Esophagus (tissue), 2 donors: Measurements from ENCODE around the gene ADPRHL1. TPM values are rescaled to one million over a fixed set of nuclear protein-coding genes. Genes with fewer than 3 reads are reported as not detected.
"Not testable (repeated sequence)": the region's sequence is repeated elsewhere in the genome, so short reads cannot be mapped to it uniquely, and the experiment has no call there.

Experiments
- H3K27ac ChIP-seq, 2 donors: one replicate each; pipeline ENCODE4 v1.5.1; 2013; ENCODE audit warnings: low read depth in 2 of 2, mild to moderate bottlenecking in 2 of 2, inconsistent platforms in 1 of 2, low read length in 1 of 2, moderate library complexity in 1 of 2
- H3K27me3 ChIP-seq, 2 donors: one replicate each; pipeline ENCODE4 v1.6.1; 2013; ENCODE audit warnings: low read length in 2 of 2, control low read depth in 1 of 2, mild to moderate bottlenecking in 1 of 2; ENCODE audit not compliant: insufficient read depth in 2 of 2, control insufficient read depth in 1 of 2
- H3K36me3 ChIP-seq, 2 donors: one replicate each; pipeline ENCODE4 v1.6.1; 2013; ENCODE audit warnings: low read length in 1 of 2; ENCODE audit not compliant: control insufficient read depth in 2 of 2, insufficient read depth in 2 of 2
- H3K4me1 ChIP-seq, 2 donors: one replicate each; pipeline ENCODE4 v1.6.1; 2013; ENCODE audit warnings: low read length in 1 of 2; ENCODE audit not compliant: control insufficient read depth in 2 of 2, insufficient read depth in 2 of 2
- H3K4me3 ChIP-seq, 2 donors: one replicate each; pipeline ENCODE4 v1.5.1; 2013; ENCODE audit warnings: low read length in 2 of 2, mild to moderate bottlenecking in 2 of 2, low read depth in 1 of 2, moderate library complexity in 1 of 2
- H3K9me3 ChIP-seq, 2 donors: one replicate each; pipeline ENCODE4 v1.6.1; 2013; ENCODE audit warnings: mild to moderate bottlenecking in 2 of 2, low read depth in 1 of 2, low read length in 1 of 2, moderate library complexity in 1 of 2; ENCODE audit not compliant: control insufficient read depth in 2 of 2, insufficient read depth in 1 of 2
- WGBS, 2 donors: extraction: QIAGEN DNeasy Blood & Tissue Kit; methylation state at CpG; one replicate each; pipeline ENCODE4 v1.1.7; 2013; 5-methylcytosine and 5-hydroxymethylcytosine counted together
- polyA plus RNA-seq, 2 donors: library from polyadenylated mRNA; stranded (reverse); fragments of 200-250 nt; gene quantifications; one replicate each; pipeline ENCODE4 v1.2.3, GENCODE V29; 2013
- donor health status: healthy with polysubstance abuse.
- donor health status: Bipolar disorder and iron deficiency.

ADPRHL1 gene
- polyA plus RNA-seq, 2 donors = 0.51 to 0.89 TPM

- H3K4me1 ChIP-seq = no peaks in the 10 kb centered on the region
- H3K27me3 ChIP-seq = no peaks in the 10 kb centered on the region
- H3K27ac ChIP-seq = no peak overlapping the region
- no peaks in the 10 kb centered on the region for H3K36me3 ChIP-seq
- WGBS, 2 donors = 86 to 89% methylated on average over 29 of the region's 29 CpGs
- H3K4me3 ChIP-seq = no peak overlapping the region
- no peaks in the 10 kb centered on the region for H3K9me3 ChIP-seq
Measured at GRCh38 chr13:113369189-113369588, 84.1 kb downstream of the ADPRHL1 start.

- H3K4me1 ChIP-seq, H3K4me3 ChIP-seq, H3K27me3 ChIP-seq, H3K9me3 ChIP-seq, H3K36me3 ChIP-seq, H3K27ac ChIP-seq: not testable (repeated sequence)
- 89 to 90% methylated on average over 6 of the region's 6 CpGs for WGBS, 2 donors
Measured at GRCh38 chr13:113368353-113368752, 84.9 kb downstream of the ADPRHL1 start.

GRCh38 chr13:113367771-113368170 is 85.5 kb downstream of the ADPRHL1 start:
- Histone ChIP-seq H3K27me3 (no peaks in the 10 kb centered on the region), H3K4me1 (no peaks in the 10 kb centered on the region), H3K27ac (no peak overlapping the region), H3K36me3 (no peaks in the 10 kb centered on the region), H3K9me3 (no peaks in the 10 kb centered on the region), H3K4me3 (no peak overlapping the region)
- 69 to 74% methylated on average over 6 of the region's 6 CpGs for WGBS, 2 donors

- Histone ChIP-seq H3K4me1 (no peaks in the 10 kb centered on the region), H3K27me3 (no peaks in the 10 kb centered on the region), H3K27ac (no peak overlapping the region), H3K9me3 (no peaks in the 10 kb centered on the region), H3K4me3 (no peak overlapping the region), H3K36me3 (no peaks in the 10 kb centered on the region)
- 81 to 83% methylated on average over 15 of the region's 15 CpGs for WGBS, 2 donors
Measured at GRCh38 chr13:113367020-113367560, 86.2 kb downstream of the ADPRHL1 start.

GRCh38 chr13:113365971-113366588 is 87.2 kb downstream of the ADPRHL1 start:
- Histone ChIP-seq H3K27me3 (no peaks in the 10 kb centered on the region), H3K4me3 (no peak overlapping the region), H3K4me1 (peaks cover 0 to 3% of the 10 kb centered on the region in 2 donors), H3K36me3 (no peaks in the 10 kb centered on the region), H3K27ac (no peak overlapping the region), H3K9me3 (no peaks in the 10 kb centered on the region)
- WGBS, 2 donors = 87 to 90% methylated on average over 9 of the region's 9 CpGs

- no peaks in the 10 kb centered on the region for H3K36me3 ChIP-seq
- no peak overlapping the region for H3K4me3 ChIP-seq
- WGBS, 2 donors = 92 to 95% methylated on average over 22 of the region's 22 CpGs
- peaks cover 0 to 3% of the 10 kb centered on the region in 2 donors for H3K4me1 ChIP-seq
- no peak overlapping the region for H3K27ac ChIP-seq
- H3K27me3 ChIP-seq = no peaks in the 10 kb centered on the region
- no peaks in the 10 kb centered on the region for H3K9me3 ChIP-seq
Measured at GRCh38 chr13:113365583-113365970, 87.7 kb downstream of the ADPRHL1 start.

GRCh38 chr13:113364901-113365582 is 88.2 kb downstream of the ADPRHL1 start:
- Histone ChIP-seq H3K4me1 (peaks cover 0 to 3% of the 10 kb centered on the region in 2 donors), H3K27me3 (no peaks in the 10 kb centered on the region), H3K9me3 (no peaks in the 10 kb centered on the region), H3K4me3 (peak overlapping the region; percentile 10 to 45), H3K36me3 (no peaks in the 10 kb centered on the region), H3K27ac (peak overlapping the region; percentile 17 to 73)
- 70 to 78% methylated on average over 41 of the region's 41 CpGs for WGBS, 2 donors

GRCh38 chr13:113364311-113364889 is 88.9 kb downstream of the ADPRHL1 start:
- H3K27me3 ChIP-seq = no peaks in the 10 kb centered on the region
- no peaks in the 10 kb centered on the region for H3K36me3 ChIP-seq
- H3K27ac ChIP-seq = peak overlapping the region; percentile 65 to 73
- peaks cover 0 to 3% of the 10 kb centered on the region in 2 donors for H3K4me1 ChIP-seq
- 10 to 14% methylated on average over 30 to 34 of the region's 41 CpGs for WGBS, 2 donors
- peak overlapping the region; percentile 10 to 45 for H3K4me3 ChIP-seq
- no peaks in the 10 kb centered on the region for H3K9me3 ChIP-seq

GRCh38 chr13:113361406-113361805 is 91.9 kb downstream of the ADPRHL1 start:
- H3K27me3 ChIP-seq = no peaks in the 10 kb centered on the region
- no peaks in the 10 kb centered on the region for H3K9me3 ChIP-seq
- WGBS, 2 donors = 71% methylated on average over 7 of the region's 7 CpGs
- peaks cover 0 to 3% of the 10 kb centered on the region in 2 donors for H3K4me1 ChIP-seq
- no peak overlapping the region for H3K27ac ChIP-seq
- no peak overlapping the region for H3K4me3 ChIP-seq
- H3K36me3 ChIP-seq = no peaks in the 10 kb centered on the region
